CD1c-positive myeloid dendritic cell (primary cell): ENCODE measurements around the gene C6orf89.
"Not testable (repeated sequence)": the region's sequence is repeated elsewhere in the genome, so short reads cannot be mapped to it uniquely, and the experiment has no call there.

Experiments used
- DNase-seq: peaks from one replicate; pipeline ENCODE4 v3.0.0-alpha.2; 2016; ENCODE audit errors: extremely low spot score

The C6orf89 gene

GRCh38 chr6:36888115-36888643 is 2.4 kb downstream of the C6orf89 start:
- DNase-seq: no peak

GRCh38 chr6:36888654-36889481 is 3.1 kb downstream of the C6orf89 start:
- DNase-seq: no peak

- no peak for DNase-seq
These were observed 4.4 kb downstream of the C6orf89 start for GRCh38 chr6:36890112-36890663.

- DNase-seq: not testable (repeated sequence)
These were observed 5.4 kb downstream of the C6orf89 start for GRCh38 chr6:36891153-36891552.

GRCh38 chr6:36893976-36894932 is 8.5 kb downstream of the C6orf89 start:
- DNase-seq: no peak

- no peak for DNase-seq
These were observed 11.9 kb downstream of the C6orf89 start for GRCh38 chr6:36897609-36898008.

GRCh38 chr6:36904114-36904513 is 18.4 kb downstream of the C6orf89 start:
- no peak for DNase-seq

GRCh38 chr6:36904851-36905393 is 19.2 kb downstream of the C6orf89 start:
- DNase-seq: no peak

GRCh38 chr6:36906539-36907325 is 21.0 kb downstream of the C6orf89 start:
- DNase-seq: no peak

GRCh38 chr6:36907781-36908180 is 22.0 kb downstream of the C6orf89 start:
- no peak for DNase-seq

- DNase-seq: no peak
These were observed 23.0 kb downstream of the C6orf89 start for GRCh38 chr6:36908747-36909146.

GRCh38 chr6:36912030-36912454 is 26.3 kb downstream of the C6orf89 start:
- peak; percentile 33 for DNase-seq

GRCh38 chr6:36912586-36912985 is 26.8 kb downstream of the C6orf89 start:
- DNase-seq: peak; percentile 3

GRCh38 chr6:36913082-36913481 is 27.3 kb downstream of the C6orf89 start:
- DNase-seq: no peak

GRCh38 chr6:36914227-36914794 is 28.6 kb downstream of the C6orf89 start:
- peak; percentile 6 for DNase-seq

GRCh38 chr6:36915599-36915998 is 29.8 kb downstream of the C6orf89 start:
- DNase-seq: no peak

GRCh38 chr6:36916126-36916525 is 30.4 kb downstream of the C6orf89 start:
- DNase-seq: no peak

- DNase-seq: no peak
These were observed 31.9 kb downstream of the C6orf89 start for GRCh38 chr6:36917541-36918193.

- no peak for DNase-seq
These were observed 34.3 kb downstream of the C6orf89 start for GRCh38 chr6:36920049-36920448.

- DNase-seq: no peak
These were observed 34.8 kb downstream of the C6orf89 start for GRCh38 chr6:36920546-36920945.
